Neural cell (in vitro differentiated cells): Measurements from ENCODE around the gene KCNK6.

ENCODE experiments used
- EZH2 ChIP-seq: fragments of 200-600, 300-800 bp; shearing (Covaris generic), sonication (generic); IDR thresholded peaks from 2 replicates; pipeline ENCODE4 v1.6.1; 2014; ENCODE audit warnings: antibody characterized with exemption, low read length, borderline replicate concordance, mild to moderate bottlenecking; ENCODE audit not compliant: insufficient read depth, poor library complexity, severe bottlenecking
- TF ChIP-seq, protein P1 (sequence below): fragments of 450-650 bp; IDR thresholded peaks from 2 replicates; pipeline ENCODE4 v1.5.1; 2014; ENCODE audit warnings: antibody characterized with exemption, mild to moderate bottlenecking, moderate library complexity; ENCODE audit not compliant: poor library complexity, severe bottlenecking

DNA sequence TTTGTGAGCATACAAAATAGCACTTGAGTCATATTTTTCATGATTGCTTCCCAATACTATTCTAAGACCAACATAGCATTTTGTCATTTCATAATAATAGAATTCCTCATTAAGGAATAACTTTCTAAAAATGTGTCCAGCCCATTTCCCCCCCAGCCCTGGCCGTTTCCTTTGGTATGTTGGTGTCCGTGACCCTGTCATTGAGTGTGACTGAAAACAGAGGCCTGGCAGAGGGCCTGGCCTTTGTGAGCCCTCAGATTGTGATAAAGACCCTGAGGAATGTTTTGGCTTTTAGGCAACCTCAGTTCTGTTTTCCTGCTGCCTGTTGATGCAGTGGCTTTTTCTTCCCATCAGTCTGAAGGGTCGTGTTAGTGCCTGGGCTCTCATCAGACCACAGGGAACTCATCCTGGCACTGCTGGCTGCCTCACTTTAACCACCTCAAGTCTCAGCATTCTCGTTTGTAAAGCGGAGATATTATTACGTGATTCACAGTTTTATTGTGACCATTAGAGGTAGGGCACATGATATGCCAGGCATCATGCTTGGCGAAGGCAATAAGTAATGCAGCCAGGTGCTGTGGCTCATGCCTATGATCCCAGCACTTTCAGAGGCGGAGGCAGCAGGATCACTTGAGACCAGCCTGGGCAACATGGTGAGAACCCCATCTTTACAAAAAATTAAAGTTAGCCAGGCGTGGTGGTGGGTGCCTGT lies 41.5 kb upstream of the KCNK6 start:
- TF ChIP-seq, protein P1, sequence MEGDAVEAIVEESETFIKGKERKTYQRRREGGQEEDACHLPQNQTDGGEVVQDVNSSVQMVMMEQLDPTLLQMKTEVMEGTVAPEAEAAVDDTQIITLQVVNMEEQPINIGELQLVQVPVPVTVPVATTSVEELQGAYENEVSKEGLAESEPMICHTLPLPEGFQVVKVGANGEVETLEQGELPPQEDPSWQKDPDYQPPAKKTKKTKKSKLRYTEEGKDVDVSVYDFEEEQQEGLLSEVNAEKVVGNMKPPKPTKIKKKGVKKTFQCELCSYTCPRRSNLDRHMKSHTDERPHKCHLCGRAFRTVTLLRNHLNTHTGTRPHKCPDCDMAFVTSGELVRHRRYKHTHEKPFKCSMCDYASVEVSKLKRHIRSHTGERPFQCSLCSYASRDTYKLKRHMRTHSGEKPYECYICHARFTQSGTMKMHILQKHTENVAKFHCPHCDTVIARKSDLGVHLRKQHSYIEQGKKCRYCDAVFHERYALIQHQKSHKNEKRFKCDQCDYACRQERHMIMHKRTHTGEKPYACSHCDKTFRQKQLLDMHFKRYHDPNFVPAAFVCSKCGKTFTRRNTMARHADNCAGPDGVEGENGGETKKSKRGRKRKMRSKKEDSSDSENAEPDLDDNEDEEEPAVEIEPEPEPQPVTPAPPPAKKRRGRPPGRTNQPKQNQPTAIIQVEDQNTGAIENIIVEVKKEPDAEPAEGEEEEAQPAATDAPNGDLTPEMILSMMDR = no peak
- TF ChIP-seq EZH2 = no peak
